ENCODE results near the gene PGAP2. TPM values are rescaled to one million over a fixed set of nuclear protein-coding genes. Genes with fewer than 3 reads are reported as not detected.

The PGAP2 gene
- total and polyA plus RNA-seq, 2 of the 13 experiments (the other 11 are each of a cell fraction or from before 2014, with no cell fraction given), result 21.5 to 47.8 TPM

GRCh38 chr11:3826721-3827120 lies 18.4 kb downstream of the PGAP2 start:
- intact Hi-C loops (cut with micrococcal nuclease; ENCODE audit: unreplicated experiment), result no loop called here
- ChIA-PET CTCF (ENCODE audit: low intra/inter-chr PET ratio, low total read pairs) (no interaction called here), POLR2A (no interaction called here)
- Histone ChIP-seq H3K27me3 (ENCODE audit: control insufficient read depth in 1 of 2, insufficient read depth in 2 of 2, low read length in 2 of 2) (no peaks in the 10 kb centered on the region), H3K79me2 (ENCODE audit: insufficient read depth, low read length) (no peaks in the 10 kb centered on the region), H3K4me3 (replicated peaks in 1 of 3; ENCODE audit: insufficient read depth in 1 of 3, low read depth in 2 of 3, low read length in 3 of 3) (no peak overlapping the region), H2AFZ (ENCODE audit: low read length) (no peak overlapping the region), H3K4me2 (ENCODE audit: low read depth, low read length) (no peak overlapping the region), H3K27ac (ENCODE audit: extremely low read length, insufficient read depth, low read length) (no peak overlapping the region), H3K36me3 (replicated peaks in 1 of 2; ENCODE audit: control insufficient read depth in 1 of 2, insufficient read depth in 2 of 2, low read length in 2 of 2) (peaks cover 8 to 32% of the 10 kb centered on the region in 2 experiments; a peak in 4 of 5 replicates), H4K20me1 (ENCODE audit: insufficient read depth, low read length) (peaks cover 3% of the 10 kb centered on the region; the same call in 1 of the 2 replicates), H3K4me1 (ENCODE audit: insufficient read depth, low read length) (0 out of 2 replicates have a peak, but pooled peaks cover under 1% of the 10 kb centered on the region), H3K9ac (ENCODE audit: insufficient read depth, low read depth, low read length) (no peak overlapping the region), H3K9me3 (ENCODE audit: low read length) (no peaks in the 10 kb centered on the region)
- TF ChIP-seq CHD4 (IDR thresholded peaks at IDR 0.05; ENCODE audit: borderline replicate concordance, low read length) (no peak), NR3C1 (CRISPR knock-in tag; IDR thresholded peaks at IDR 0.05) (no peak), IRF2 (CRISPR knock-in tag; IDR thresholded peaks at IDR 0.05) (no peak), ZNF670 (CRISPR knock-in tag; IDR thresholded peaks at IDR 0.05; ENCODE audit: borderline replicate concordance) (no peak), FOXO1 (CRISPR knock-in tag; IDR thresholded peaks at IDR 0.05) (no peak), ZXDC (CRISPR knock-in tag; IDR thresholded peaks at IDR 0.05) (no peak), GZF1 (CRISPR knock-in tag; IDR thresholded peaks at IDR 0.05) (no peak), ZNF770 (CRISPR knock-in tag; IDR thresholded peaks at IDR 0.05) (no peak), FOXK2 (IDR thresholded peaks at IDR 0.05) (no peak), JUNB (CRISPR knock-in tag; IDR thresholded peaks at IDR 0.05; ENCODE audit: borderline replicate concordance) (no peak), TSC22D2 (CRISPR knock-in tag; IDR thresholded peaks at IDR 0.05; ENCODE audit: borderline replicate concordance) (no peak), ZNF160 (CRISPR knock-in tag; IDR thresholded peaks at IDR 0.05) (no peak), ZNF232 (CRISPR knock-in tag; IDR thresholded peaks at IDR 0.05; ENCODE audit: borderline replicate concordance) (no peak), FOXM1 (CRISPR knock-in tag; IDR thresholded peaks at IDR 0.05) (no peak), KMT2B (CRISPR knock-in tag; IDR thresholded peaks at IDR 0.05) (no peak), CC2D1A (CRISPR knock-in tag; IDR thresholded peaks at IDR 0.05) (no peak), TP53 (CRISPR knock-in tag; conservative IDR thresholded peaks at IDR 0.05) (no peak)
- FAIRE-seq (no peak), ATAC-seq (no peak), DNase-seq (ENCODE audit: low spot score) (no peak)
- in situ Hi-C loops (cut with HindIII; ENCODE audit: extremely low pct_ligation_motif_present, low pct_unique_long_range_greater_than_20kb), result no loop called here
- no TSS peak for BruUV-seq (replicated peaks)
- WGBS (ENCODE audit: low lambda C conversion rate), result 95% methylated on average over 3 of the region's 3 CpGs

Measured in HepG2 (cell line).